K562 treated with DMSO at 1 percent for 4 hours (cell line): ENCODE measurements around the gene SPANXB1. TPM values are rescaled to one million over a fixed set of nuclear protein-coding genes. Genes with fewer than 3 reads are reported as not detected.

Experiments used
- total RNA-seq: library from RNA; unstranded; fragments of 300-600 nt; gene quantifications from 2 replicates; pipeline ENCODE4 v1.2.3, GENCODE V29; 2022; ENCODE audit not compliant: insufficient read depth

The SPANXB1 gene, protein sequence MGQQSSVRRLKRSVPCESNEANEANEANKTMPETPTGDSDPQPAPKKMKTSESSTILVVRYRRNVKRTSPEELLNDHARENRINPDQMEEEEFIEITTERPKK
- total RNA-seq: not detected in 2 replicates

GRCh38 chrX:141002568-141002967 lies at the start of gene SPANXB1:
SPANXB1 (plus strand) TSS chrX:141002594; CDS start chrX:141002694, 100 bp downstream.

Other genes starting within 250 kb of the SPANXB1 start
- gene LDOC1, start 174.5 kb downstream of the SPANXB1 start, total RNA-seq: 10.7 and 14.0 TPM in 2 replicates
- not detected in 2 replicates for gene SPANXC, start 239.9 kb downstream of the SPANXB1 start, total RNA-seq